Activated T-helper 2 cell treated with anti-CD3 and anti-CD28 coated beads, Interferon-gamma antibody, Interleukin-2, Interleukin-4, amounts not matched to agents 10 μg/mL and 5 μg/mL and 100 μg/mL, durations not matched to agents 14 hours and 24 hours and 36 hours (primary cell): ENCODE data around the gene NOTCH1. TPM values are rescaled to one million over a fixed set of nuclear protein-coding genes. Genes with fewer than 3 reads are reported as not detected.

Source experiments
- DNase-seq: peaks from one replicate; pipeline ENCODE4 v3.0.0; 2021; ENCODE audit warnings: low spot score
- H3K27ac Mint-ChIP-seq: one replicate; pipeline ENCODE4 v1.8.0; 2021; ENCODE audit warnings: mixed read lengths
- H3K27me3 Mint-ChIP-seq: one replicate; pipeline ENCODE4 v1.8.0; 2021; ENCODE audit warnings: low read depth, mixed read lengths
- H3K36me3 Mint-ChIP-seq: one replicate; pipeline ENCODE4 v1.8.0; 2021; ENCODE audit warnings: low read depth, mixed read lengths
- H3K4me1 Mint-ChIP-seq: one replicate; pipeline ENCODE4 v1.8.0; 2021; ENCODE audit warnings: low read depth, mixed read lengths
- H3K4me3 Mint-ChIP-seq: one replicate; pipeline ENCODE4 v1.8.0; 2021; ENCODE audit warnings: low read depth, mild to moderate bottlenecking, moderate library complexity, mixed read lengths
- H3K9me3 Mint-ChIP-seq: one replicate; pipeline ENCODE4 v1.8.0; 2021; ENCODE audit warnings: mixed read lengths
- intact Hi-C: fragments of 100-400 bp; cut with micrococcal nuclease; formaldehyde crosslinking; loops from one replicate; pipeline ENCODE4 v1.15.1; 2023
- total RNA-seq: library from RNA; stranded (reverse); gene quantifications from 2 replicates; pipeline ENCODE4 v1.2.3, GENCODE V29; 2022

The NOTCH1 gene
- total RNA-seq, 1 donor from 2014 or later: 81.3 TPM

GRCh38 chr9:136474021-136474640 is 71.7 kb downstream of the NOTCH1 start:
- DNase-seq: no peak

GRCh38 chr9:136473354-136473721 is 72.5 kb downstream of the NOTCH1 start:
- DNase-seq: no peak
- H3K4me1 Mint-ChIP-seq: no peaks in the 10 kb centered on the region
- intact Hi-C loops: no loop called here
- no peak overlapping the region for H3K4me3 Mint-ChIP-seq
- no peaks in the 10 kb centered on the region for H3K27me3 Mint-ChIP-seq
- H3K27ac Mint-ChIP-seq: no peak overlapping the region
- H3K9me3 Mint-ChIP-seq: no peaks in the 10 kb centered on the region
- peaks cover 66% of the 10 kb centered on the region for H3K36me3 Mint-ChIP-seq

More at GRCh38 chr9:136474021-136474640, 71.7 kb downstream of the NOTCH1 start:
- Mint-ChIP-seq H3K4me1 (no peaks in the 10 kb centered on the region), H3K27me3 (no peaks in the 10 kb centered on the region), H3K27ac (no peak overlapping the region), H3K9me3 (no peaks in the 10 kb centered on the region), H3K4me3 (no peak overlapping the region), H3K36me3 (peaks cover 72% of the 10 kb centered on the region)
- intact Hi-C loops: no loop called here

GRCh38 chr9:136472640-136473353 is 73.1 kb downstream of the NOTCH1 start:
- DNase-seq: no peak
- Mint-ChIP-seq H3K36me3 (peaks cover 66% of the 10 kb centered on the region), H3K9me3 (no peaks in the 10 kb centered on the region), H3K4me1 (no peaks in the 10 kb centered on the region), H3K27me3 (no peaks in the 10 kb centered on the region), H3K27ac (no peak overlapping the region), H3K4me3 (no peak overlapping the region)
- intact Hi-C loops: no loop called here

- Mint-ChIP-seq H3K27me3 (no peaks in the 10 kb centered on the region), H3K36me3 (peaks cover 61% of the 10 kb centered on the region), H3K27ac (no peak overlapping the region), H3K4me1 (no peaks in the 10 kb centered on the region), H3K9me3 (no peaks in the 10 kb centered on the region), H3K4me3 (no peak overlapping the region)
- DNase-seq: no peak
- intact Hi-C loops: no loop called here
Observed at GRCh38 chr9:136471802-136472487, 73.9 kb downstream of the NOTCH1 start.

GRCh38 chr9:136470792-136471469 is 74.9 kb downstream of the NOTCH1 start:
- H3K36me3 Mint-ChIP-seq: peaks cover 63% of the 10 kb centered on the region
- no peak overlapping the region for H3K4me3 Mint-ChIP-seq
- intact Hi-C loops: no loop called here
- H3K9me3 Mint-ChIP-seq: no peaks in the 10 kb centered on the region
- H3K27me3 Mint-ChIP-seq: no peaks in the 10 kb centered on the region
- H3K4me1 Mint-ChIP-seq: no peaks in the 10 kb centered on the region
- H3K27ac Mint-ChIP-seq: no peak overlapping the region
- DNase-seq: no peak

- intact Hi-C loops: no loop called here
- DNase-seq: no peak
- Mint-ChIP-seq H3K36me3 (peaks cover 63% of the 10 kb centered on the region), H3K4me1 (no peaks in the 10 kb centered on the region), H3K27me3 (no peaks in the 10 kb centered on the region), H3K4me3 (no peak overlapping the region), H3K27ac (no peak overlapping the region), H3K9me3 (no peaks in the 10 kb centered on the region)
Observed at GRCh38 chr9:136470356-136470755, 75.5 kb downstream of the NOTCH1 start.

- H3K27me3 Mint-ChIP-seq: no peaks in the 10 kb centered on the region
- peaks cover 62% of the 10 kb centered on the region for H3K36me3 Mint-ChIP-seq
- no peaks in the 10 kb centered on the region for H3K4me1 Mint-ChIP-seq
- intact Hi-C loops: no loop called here
- DNase-seq: no peak
- H3K27ac Mint-ChIP-seq: no peak overlapping the region
- no peaks in the 10 kb centered on the region for H3K9me3 Mint-ChIP-seq
- H3K4me3 Mint-ChIP-seq: no peak overlapping the region
Observed at GRCh38 chr9:136467766-136468165, 78.1 kb downstream of the NOTCH1 start.

GRCh38 chr9:136466155-136466541 is 79.7 kb downstream of the NOTCH1 start:
- Mint-ChIP-seq H3K27me3 (no peaks in the 10 kb centered on the region), H3K9me3 (no peaks in the 10 kb centered on the region), H3K27ac (no peak overlapping the region), H3K36me3 (peaks cover 72% of the 10 kb centered on the region), H3K4me1 (no peaks in the 10 kb centered on the region), H3K4me3 (no peak overlapping the region)
- DNase-seq: no peak
- intact Hi-C loops: no loop called here

- Mint-ChIP-seq H3K36me3 (peaks cover 75% of the 10 kb centered on the region), H3K4me3 (no peak overlapping the region), H3K27me3 (no peaks in the 10 kb centered on the region), H3K27ac (no peak overlapping the region), H3K9me3 (no peaks in the 10 kb centered on the region), H3K4me1 (no peaks in the 10 kb centered on the region)
- DNase-seq: no peak
- intact Hi-C loops: no loop called here
Observed at GRCh38 chr9:136465500-136466154, 80.2 kb downstream of the NOTCH1 start.

- H3K9me3 Mint-ChIP-seq: no peaks in the 10 kb centered on the region
- DNase-seq: no peak
- H3K4me3 Mint-ChIP-seq: no peak overlapping the region
- H3K4me1 Mint-ChIP-seq: no peaks in the 10 kb centered on the region
- H3K27ac Mint-ChIP-seq: no peak overlapping the region
- peaks cover 70% of the 10 kb centered on the region for H3K36me3 Mint-ChIP-seq
- intact Hi-C loops: no loop called here
- no peaks in the 10 kb centered on the region for H3K27me3 Mint-ChIP-seq
Observed at GRCh38 chr9:136464241-136464640, 81.6 kb downstream of the NOTCH1 start.

- Mint-ChIP-seq H3K4me3 (no peak overlapping the region), H3K27me3 (no peaks in the 10 kb centered on the region), H3K4me1 (no peaks in the 10 kb centered on the region), H3K9me3 (no peaks in the 10 kb centered on the region), H3K36me3 (peaks cover 74% of the 10 kb centered on the region), H3K27ac (no peak overlapping the region)
- intact Hi-C loops: no loop called here
- DNase-seq: no peak
Observed at GRCh38 chr9:136463578-136463977, 82.3 kb downstream of the NOTCH1 start.

- Mint-ChIP-seq H3K27ac (no peak overlapping the region), H3K27me3 (no peaks in the 10 kb centered on the region), H3K4me3 (no peak overlapping the region), H3K4me1 (no peaks in the 10 kb centered on the region), H3K36me3 (peaks cover 78% of the 10 kb centered on the region), H3K9me3 (no peaks in the 10 kb centered on the region)
- intact Hi-C loops: no loop called here
- DNase-seq: no peak
Observed at GRCh38 chr9:136462664-136463063, 83.2 kb downstream of the NOTCH1 start.
